GM18951 (cell line): ENCODE results near the gene SMIM10L2A.
"Not testable (repeated sequence)": the region's sequence is repeated elsewhere in the genome, so short reads cannot be mapped to it uniquely, and the experiment has no call there.

Experiments
- POLR2A ChIP-seq: IDR thresholded peaks from 4 replicates; pipeline ENCODE4 v1.6.1; 2011; ENCODE audit warnings: mild to moderate bottlenecking; ENCODE audit not compliant: insufficient read length, insufficient read depth; ENCODE audit errors: extremely low read depth
- in situ Hi-C: fragments of 300-500 bp; cut with MboI; formaldehyde crosslinking; loops from one replicate; pipeline ENCODE4 v1.12.0; 2022; ENCODE audit warnings: low sequenced_read_pairs, mixed read lengths, inconsistent platforms; ENCODE audit not compliant: unreplicated experiment

The SMIM10L2A gene

DNA sequence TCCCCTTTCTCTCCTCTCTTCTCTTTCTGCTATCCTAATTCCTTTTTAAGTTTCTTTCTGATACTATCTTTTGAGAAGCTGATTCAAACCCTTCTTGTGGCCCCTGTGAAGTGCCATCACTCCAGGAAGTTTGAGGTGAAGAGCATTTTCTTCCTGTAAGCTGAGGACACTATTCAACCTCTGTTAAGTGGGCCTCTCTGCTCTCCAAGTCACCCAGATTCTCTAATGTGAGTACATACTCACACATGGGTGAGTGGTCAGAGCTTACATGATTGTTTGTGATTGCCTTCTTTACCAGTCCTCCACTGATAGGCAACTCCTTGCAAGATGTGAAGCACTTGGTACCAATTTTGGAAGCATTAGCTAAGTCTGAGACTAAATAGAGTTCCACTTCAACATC, 18.4 kb upstream of the SMIM10L2A start:
- no peak for TF ChIP-seq POLR2A
- in situ Hi-C loops, result no loop called here

DNA sequence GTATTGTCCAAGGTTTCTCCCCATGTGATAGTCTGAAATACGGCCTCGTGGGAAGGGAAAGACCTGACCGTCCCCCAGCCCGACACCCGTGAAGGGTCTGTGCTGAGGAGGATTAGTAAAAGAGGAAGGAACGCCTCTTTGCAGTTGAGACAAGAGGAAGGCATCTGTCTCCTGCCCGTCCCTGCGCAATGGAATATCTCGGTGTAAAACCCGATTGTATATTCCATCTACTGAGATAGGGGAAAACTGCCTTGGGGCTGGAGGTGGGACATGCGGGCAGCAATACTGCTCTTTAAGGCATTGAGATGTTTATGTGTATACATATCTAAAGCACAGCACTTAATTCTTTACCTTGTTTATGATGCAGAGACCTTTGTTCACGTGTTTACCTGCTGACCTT, 15.3 kb upstream of the SMIM10L2A start:
- in situ Hi-C loops, result not testable (repeated sequence)

DNA sequence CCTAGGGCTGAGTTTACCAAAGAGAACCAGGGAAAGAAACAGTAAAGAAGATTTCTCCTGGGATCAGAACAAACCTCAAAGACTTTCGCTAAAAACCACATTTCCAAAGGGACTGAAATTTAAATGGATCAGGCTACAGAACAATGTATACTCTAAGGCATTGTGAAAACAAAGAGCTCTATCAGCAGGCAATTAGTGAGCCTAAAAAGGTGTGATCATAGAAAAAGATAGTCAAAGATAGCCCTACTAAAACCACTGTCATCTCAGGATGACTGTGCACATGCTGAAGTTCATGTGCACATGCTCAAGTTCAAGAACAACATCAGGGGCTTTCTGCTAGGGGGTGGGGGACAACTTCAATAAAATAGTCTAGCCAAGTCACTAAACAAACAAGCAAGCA, 12.9 kb upstream of the SMIM10L2A start:
- in situ Hi-C loops, result no loop called here
- no peak for TF ChIP-seq POLR2A

DNA sequence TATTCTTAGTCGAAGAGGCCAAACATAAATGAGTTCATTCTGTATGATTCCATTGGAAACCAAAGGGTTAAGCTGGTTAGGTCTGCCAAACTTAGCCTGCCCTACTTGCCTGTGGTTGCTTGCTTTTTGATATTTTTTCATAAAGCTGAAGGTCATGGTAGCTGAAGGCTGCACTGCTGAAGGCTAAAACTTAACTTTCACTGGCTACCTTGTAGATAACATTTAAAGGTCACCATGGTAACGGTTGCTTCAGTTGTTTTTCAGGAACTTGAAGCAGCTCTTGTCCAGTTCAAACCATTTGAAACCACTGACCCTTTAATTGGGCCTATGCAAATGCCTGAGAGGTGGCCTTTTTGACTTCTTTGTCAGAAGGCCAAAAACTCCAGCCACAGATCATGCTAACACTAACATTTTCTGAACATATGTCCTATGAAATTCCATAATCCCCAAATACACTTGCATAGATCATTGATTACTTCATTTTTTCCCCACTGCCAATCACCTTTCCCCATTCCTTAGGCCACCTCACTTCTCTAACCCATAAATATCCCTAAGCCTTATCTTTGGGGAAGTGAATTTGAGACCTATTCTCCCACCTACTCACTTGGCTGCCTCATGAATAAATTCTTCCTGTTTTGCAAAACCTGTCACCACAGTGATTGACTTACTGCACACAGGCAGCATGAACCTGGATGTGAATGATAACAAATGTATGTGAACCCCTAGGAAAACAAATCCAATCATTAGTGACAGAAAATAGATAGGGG, 10.7 kb upstream of the SMIM10L2A start:
- no peak for TF ChIP-seq POLR2A
- in situ Hi-C loops, result no loop called here

DNA sequence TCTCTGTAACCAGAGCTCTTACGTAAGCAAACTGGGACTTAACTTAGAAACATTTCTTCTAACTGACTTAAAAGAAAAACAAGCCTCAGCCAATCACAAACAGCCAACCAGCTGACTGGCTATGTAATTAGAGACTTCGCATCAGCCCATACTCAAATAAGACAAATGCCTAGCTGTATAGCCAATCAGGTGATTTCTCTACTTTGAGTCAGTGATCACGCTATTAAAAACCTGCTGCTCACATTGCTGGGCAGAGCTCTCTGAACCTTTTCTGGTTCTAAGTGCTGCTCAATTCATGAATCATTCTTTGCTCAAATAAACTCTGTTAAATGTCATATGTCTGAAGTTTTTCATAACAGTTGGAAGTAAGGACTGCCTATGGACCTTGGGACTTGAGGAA, 9.9 kb upstream of the SMIM10L2A start:
- no peak for TF ChIP-seq POLR2A
- in situ Hi-C loops, result no loop called here

DNA sequence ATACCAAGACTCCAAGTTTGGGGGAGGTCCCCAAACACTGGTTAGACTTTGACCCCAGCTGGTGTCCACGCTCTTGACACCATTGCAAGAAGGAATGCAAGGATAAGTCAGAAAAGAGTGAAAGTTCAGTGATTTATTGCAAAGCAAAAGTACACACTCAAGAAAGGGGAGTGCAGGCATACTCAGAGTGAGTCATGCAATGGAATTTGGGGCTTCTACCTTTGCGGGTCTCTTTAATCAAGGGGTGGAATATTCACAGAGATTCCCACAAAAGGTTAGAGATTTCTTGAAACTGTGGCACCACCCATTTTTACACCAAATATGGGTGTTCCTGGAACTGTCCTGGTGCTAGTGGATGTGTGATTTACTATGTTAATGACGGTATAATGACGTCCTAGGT, 5.2 kb upstream of the SMIM10L2A start:
- in situ Hi-C loops, result no loop called here
- no peak for TF ChIP-seq POLR2A

GRCh38 chrX:135420831-135421230, 913 bp upstream of the SMIM10L2A start:
- in situ Hi-C loops, result no loop called here
- no peak for TF ChIP-seq POLR2A

GRCh38 chrX:135421537-135421931, 210 bp upstream of the SMIM10L2A start:
- in situ Hi-C loops, result no loop called here
- no peak for TF ChIP-seq POLR2A

- in situ Hi-C loops, result not testable (repeated sequence)
Observed at GRCh38 chrX:135422810-135423168, 1.0 kb downstream of the SMIM10L2A start.

GRCh38 chrX:135423173-135423864, 1.6 kb downstream of the SMIM10L2A start:
- in situ Hi-C loops, result not testable (repeated sequence)

DNA sequence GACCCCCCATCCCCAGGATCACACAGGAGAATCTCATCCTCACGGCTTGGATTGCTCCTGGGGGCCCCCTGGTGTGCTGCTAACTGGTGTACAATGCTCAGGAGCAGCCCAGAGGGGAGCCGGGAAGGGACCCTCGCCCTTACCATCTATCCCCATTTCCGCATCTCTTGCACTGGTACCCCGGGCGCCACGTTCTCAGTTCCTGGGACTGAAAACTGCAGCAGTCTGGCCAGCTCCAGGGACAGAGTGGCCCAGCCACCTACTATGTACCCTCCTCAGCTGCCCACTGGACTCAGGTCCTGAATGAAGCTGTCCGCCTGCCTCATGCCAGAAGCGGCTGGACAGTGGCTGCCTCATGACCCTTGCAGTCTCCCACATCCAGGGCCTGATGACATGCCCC, 2.7 kb downstream of the SMIM10L2A start:
- no peak for TF ChIP-seq POLR2A
- in situ Hi-C loops, result no loop called here

- in situ Hi-C loops, result no loop called here
- no peak for TF ChIP-seq POLR2A
Observed at GRCh38 chrX:135425026-135425965, 3.6 kb downstream of the SMIM10L2A start.

DNA sequence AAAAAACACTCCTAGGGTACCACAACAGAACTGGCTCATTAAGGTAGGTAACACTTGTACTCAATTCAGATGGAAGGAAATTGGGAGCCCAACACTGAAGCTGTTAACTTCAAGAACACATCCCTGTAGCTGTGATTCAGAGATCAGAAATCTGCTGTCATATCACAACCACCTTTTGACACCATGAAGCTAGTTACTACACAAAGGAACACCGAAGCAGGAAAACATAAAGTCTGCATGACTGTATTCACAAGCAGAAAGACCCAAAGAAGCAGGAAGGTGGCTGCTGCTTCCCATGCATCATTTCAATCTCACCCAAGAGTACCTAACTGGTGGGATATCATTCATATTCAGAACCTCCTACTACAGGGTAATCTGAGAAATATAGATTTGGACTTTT, 7.7 kb downstream of the SMIM10L2A start:
- no peak for TF ChIP-seq POLR2A
- in situ Hi-C loops, result no loop called here

DNA sequence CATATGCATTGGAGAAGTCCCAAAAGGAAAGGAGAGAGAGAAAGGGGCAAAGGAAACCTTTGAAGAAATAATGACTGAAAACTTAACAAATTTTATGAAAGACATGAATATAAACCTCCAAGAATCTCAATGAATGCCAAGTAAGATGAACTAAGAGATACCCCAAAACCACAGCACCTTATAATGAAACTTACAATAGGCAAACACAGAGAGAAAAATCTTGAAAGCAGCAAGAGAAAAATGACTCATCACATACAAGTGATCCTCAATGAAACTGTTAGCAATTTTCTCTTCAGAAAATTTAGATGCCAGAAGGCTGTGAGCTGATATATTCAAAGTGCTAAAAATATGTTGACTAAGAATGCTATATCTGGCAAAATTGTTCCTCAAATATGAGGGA, 10.1 kb downstream of the SMIM10L2A start:
- no peak for TF ChIP-seq POLR2A
- in situ Hi-C loops, result no loop called here
